ENCODE results near the gene ZFR. TPM values are rescaled to one million over a fixed set of nuclear protein-coding genes. Genes with fewer than 3 reads are reported as not detected.

The ZFR gene
- total RNA-seq, 1 donor from 2014 or later: 50.8 TPM

Other genes with a start within 250 kb of the ZFR start
- 24.7 and 28.8 TPM in 2 replicates for gene MTMR12, start 131.8 kb downstream of the ZFR start, total RNA-seq
- 417 and 427 TPM in 2 replicates for gene SUB1, start 140.8 kb upstream of the ZFR start, total RNA-seq